Natural killer cell (primary cell): ENCODE measurements around the gene BEST3. TPM values are rescaled to one million over a fixed set of nuclear protein-coding genes. Genes with fewer than 3 reads are reported as not detected.

Source experiments
- ATAC-seq, 3 donors: fragments of 150-1000 bp in 2 of 3; fragments of 200-7000 bp in 1 of 3; cut with Tn5 transposase; 1 replicate in 1 of 3; 2 replicates in 2 of 3; pipeline ENCODE4 v1.10.0; 2021; ENCODE audit warnings: mild to moderate bottlenecking in 2 of 3, moderate library complexity in 2 of 3
- DNase-seq, 2 donors: peaks; one replicate each; pipeline versions ENCODE4 v3.0.0 to v3.0.0-alpha.2; 2013 to 2021; ENCODE audit warnings: mixed read lengths in 1 of 2
- H3K27ac ChIP-seq: one replicate; pipeline ENCODE4 v1.5.1; 2013; ENCODE audit warnings: mild to moderate bottlenecking, low read length
- H3K27me3 ChIP-seq: one replicate; pipeline ENCODE4 v1.6.1; 2013; ENCODE audit warnings: low read length; ENCODE audit not compliant: control insufficient read depth, insufficient read depth
- H3K36me3 ChIP-seq: one replicate; pipeline ENCODE4 v1.6.1; 2013; ENCODE audit warnings: low read length; ENCODE audit not compliant: control insufficient read depth, insufficient read depth
- H3K4me1 ChIP-seq: one replicate; pipeline ENCODE4 v1.6.1; 2013; ENCODE audit warnings: low read length; ENCODE audit not compliant: control insufficient read depth, insufficient read depth
- H3K4me3 ChIP-seq: one replicate; pipeline ENCODE4 v1.5.1; 2013; ENCODE audit warnings: low read length
- H3K9me3 ChIP-seq: one replicate; pipeline ENCODE4 v1.6.1; 2013; ENCODE audit warnings: low read length; ENCODE audit not compliant: control insufficient read depth, insufficient read depth
- H3K27ac Mint-ChIP-seq, 2 donors: one replicate each; pipeline ENCODE4 v1.8.0; 2022; ENCODE audit warnings: mild to moderate bottlenecking in 2 of 2, mixed read lengths in 2 of 2, moderate library complexity in 1 of 2
- H3K27me3 Mint-ChIP-seq, 2 donors: one replicate each; pipeline ENCODE4 v1.8.0; 2022; ENCODE audit warnings: low read depth in 2 of 2, mixed read lengths in 2 of 2
- H3K36me3 Mint-ChIP-seq: one replicate; pipeline ENCODE4 v1.8.0; 2022; ENCODE audit warnings: mixed read lengths
- H3K4me1 Mint-ChIP-seq, 2 donors: one replicate each; pipeline ENCODE4 v1.8.0; 2022; ENCODE audit warnings: mixed read lengths in 2 of 2
- H3K4me3 Mint-ChIP-seq: one replicate; pipeline ENCODE4 v1.8.0; 2022; ENCODE audit warnings: mild to moderate bottlenecking, moderate library complexity, mixed read lengths
- H3K9me3 Mint-ChIP-seq, 2 donors: one replicate each; pipeline ENCODE4 v1.8.0; 2022; ENCODE audit warnings: mixed read lengths in 2 of 2
- CTCF ChIP-seq: fragments of 200-600 bp; IDR thresholded peaks from one replicate; pipeline ENCODE4 v1.8.0; 2022; ENCODE audit warnings: antibody characterized with exemption
- WGBS: methylation state at CpG from one replicate; pipeline ENCODE4 v1.1.7; 2013; ENCODE audit warnings: missing lambda C conversion rate; ENCODE audit not compliant: insufficient coverage; 5-methylcytosine and 5-hydroxymethylcytosine counted together
- intact Hi-C: fragments of 100-400 bp; cut with micrococcal nuclease; formaldehyde crosslinking; loops from one replicate; pipeline ENCODE4 v1.14.2; 2022
- total RNA-seq, 4 donors: library from RNA; stranded (reverse); fragments of 120-200 nt in 1 of 4; gene quantifications; one replicate each; pipeline versions ENCODE4 v1.2.3 to v1.2.4, GENCODE V29; 2013 to 2022

BEST3 gene
- total RNA-seq, 3 donors from 2014 or later (not counting 1 experiment from before 2014, with no cell fraction given) = not detected

GRCh38 chr12:69663726-69664125 is 35.4 kb downstream of the BEST3 start:
- H3K4me3 ChIP-seq = no peak overlapping the region
- Mint-ChIP-seq H3K9me3 (no peaks in the 10 kb centered on the region), H3K27ac (no peak overlapping the region), H3K4me1 (no peaks in the 10 kb centered on the region), H3K36me3 (no peaks in the 10 kb centered on the region), H3K4me3 (no peak overlapping the region), H3K27me3 (peaks cover 14 to 20% of the 10 kb centered on the region in 2 donors)
- no peak overlapping the region for H3K27ac ChIP-seq
- intact Hi-C loops = no loop called here
- no peaks in the 10 kb centered on the region for H3K27me3 ChIP-seq
- no peak for ATAC-seq
- no peaks in the 10 kb centered on the region for H3K36me3 ChIP-seq
- DNase-seq = no peak
- 97% methylated on average over 2 of the region's 3 CpGs for WGBS
- no peaks in the 10 kb centered on the region for H3K9me3 ChIP-seq
- no peak for TF ChIP-seq CTCF
- H3K4me1 ChIP-seq = no peaks in the 10 kb centered on the region

GRCh38 chr12:69662764-69663163 is 36.3 kb downstream of the BEST3 start:
- Histone ChIP-seq H3K27ac (no peak overlapping the region), H3K4me3 (no peak overlapping the region), H3K27me3 (no peaks in the 10 kb centered on the region), H3K36me3 (no peaks in the 10 kb centered on the region), H3K9me3 (no peaks in the 10 kb centered on the region), H3K4me1 (no peaks in the 10 kb centered on the region)
- Mint-ChIP-seq H3K4me1 (no peaks in the 10 kb centered on the region), H3K27me3 (peaks cover 14 to 20% of the 10 kb centered on the region in 2 donors), H3K27ac (no peak overlapping the region), H3K9me3 (no peaks in the 10 kb centered on the region), H3K36me3 (no peaks in the 10 kb centered on the region), H3K4me3 (no peak overlapping the region)
- no peak for TF ChIP-seq CTCF
- intact Hi-C loops = no loop called here
- DNase-seq (no peak), ATAC-seq (no peak)

GRCh38 chr12:69661386-69661785 is 37.7 kb downstream of the BEST3 start:
- Histone ChIP-seq H3K36me3 (no peaks in the 10 kb centered on the region), H3K27me3 (no peaks in the 10 kb centered on the region), H3K4me3 (no peak overlapping the region), H3K4me1 (no peaks in the 10 kb centered on the region), H3K9me3 (no peaks in the 10 kb centered on the region), H3K27ac (no peak overlapping the region)
- Mint-ChIP-seq H3K27ac (no peak overlapping the region), H3K4me3 (no peak overlapping the region), H3K9me3 (no peaks in the 10 kb centered on the region), H3K27me3 (peaks cover 14 to 20% of the 10 kb centered on the region in 2 donors), H3K36me3 (no peaks in the 10 kb centered on the region), H3K4me1 (no peaks in the 10 kb centered on the region)
- WGBS = 92% methylated on average over 4 of the region's 4 CpGs
- intact Hi-C loops = no loop called here
- TF ChIP-seq CTCF = no peak
- no peak for DNase-seq
- ATAC-seq = no peak

- TF ChIP-seq CTCF = no peak
- H3K4me3 Mint-ChIP-seq = no peak overlapping the region
- no peak for ATAC-seq
- H3K27me3 Mint-ChIP-seq = peaks cover 14 to 20% of the 10 kb centered on the region in 2 donors
- H3K4me1 Mint-ChIP-seq = no peaks in the 10 kb centered on the region
- H3K27ac Mint-ChIP-seq = no peak overlapping the region
- Histone ChIP-seq H3K4me1 (no peaks in the 10 kb centered on the region), H3K27ac (no peak overlapping the region), H3K36me3 (no peaks in the 10 kb centered on the region), H3K4me3 (no peak overlapping the region), H3K9me3 (no peaks in the 10 kb centered on the region), H3K27me3 (no peaks in the 10 kb centered on the region)
- intact Hi-C loops = no loop called here
- WGBS = 83% methylated on average over 1 of the region's 1 CpG
- H3K36me3 Mint-ChIP-seq = no peaks in the 10 kb centered on the region
- H3K9me3 Mint-ChIP-seq = no peaks in the 10 kb centered on the region
- no peak for DNase-seq
Measured at GRCh38 chr12:69660164-69660863, 38.8 kb downstream of the BEST3 start.
